HTR-8/SVneo (cell line): ENCODE data around the gene HP1BP3.

Experiments
- DNase-seq: peaks from one replicate; pipeline ENCODE4 v3.0.0; 2011; ENCODE audit warnings: low spot score, mixed read lengths; ENCODE audit not compliant: insufficient read length
- FAIRE-seq: peaks from 2 replicates; lab custom pipeline; 2011; peaks lifted over from hg19 to GRCh38; lab: Jason Lieb, UNC

The HP1BP3 gene

GRCh38 chr1:20771780-20772179 is 15.3 kb downstream of the HP1BP3 start:
- FAIRE-seq (no peak), DNase-seq (no peak)

- FAIRE-seq (no peak), DNase-seq (no peak)
Observed at GRCh38 chr1:20770314-20771087, 16.6 kb downstream of the HP1BP3 start.

- DNase-seq (no peak), FAIRE-seq (no peak)
Observed at GRCh38 chr1:20767271-20767670, 19.8 kb downstream of the HP1BP3 start.

- FAIRE-seq, result no peak
- no peak for DNase-seq
Observed at GRCh38 chr1:20763417-20763816, 23.7 kb downstream of the HP1BP3 start.

- DNase-seq (no peak), FAIRE-seq (no peak)
Observed at GRCh38 chr1:20760322-20760721, 26.8 kb downstream of the HP1BP3 start.

- FAIRE-seq (no peak), DNase-seq (no peak)
Observed at GRCh38 chr1:20753589-20753988, 33.5 kb downstream of the HP1BP3 start.

- FAIRE-seq, result no peak
- DNase-seq, result no peak
Observed at GRCh38 chr1:20751462-20751990, 35.6 kb downstream of the HP1BP3 start.

- DNase-seq, result no peak
- FAIRE-seq, result no peak
Observed at GRCh38 chr1:20742671-20743070, 44.4 kb downstream of the HP1BP3 start.

GRCh38 chr1:20740781-20741180 is 46.3 kb downstream of the HP1BP3 start:
- no peak for FAIRE-seq
- no peak for DNase-seq

- no peak for FAIRE-seq
Observed at GRCh38 chr1:20739225-20739624, 47.9 kb downstream of the HP1BP3 start.

GRCh38 chr1:20735581-20736111 is 51.5 kb downstream of the HP1BP3 start:
- FAIRE-seq, result no peak
- no peak for DNase-seq

More at GRCh38 chr1:20739225-20739624, 47.9 kb downstream of the HP1BP3 start:
- no peak for DNase-seq

- no peak for FAIRE-seq
Observed at GRCh38 chr1:20733360-20733975, 53.6 kb downstream of the HP1BP3 start.

GRCh38 chr1:20732588-20733359 is 54.3 kb downstream of the HP1BP3 start, which contains the start of gene SH2D5:
Gene SH2D5 (minus strand): TSS chr1:20732703. CDS start chr1:20728044, 4,659 bp downstream.
- peak; percentile 55 for FAIRE-seq
- peak; percentile 83 for DNase-seq

More at GRCh38 chr1:20733360-20733975, 53.6 kb downstream of the HP1BP3 start:
- no peak for DNase-seq

GRCh38 chr1:20732071-20732587 is 55.0 kb downstream of the HP1BP3 start:
- FAIRE-seq (peak; percentile 69), DNase-seq (peak; percentile 72)

- peak; percentile 13 for FAIRE-seq
- no peak for DNase-seq
Observed at GRCh38 chr1:20731057-20731991, 55.8 kb downstream of the HP1BP3 start.

GRCh38 chr1:20730690-20731056 is 56.4 kb downstream of the HP1BP3 start:
- FAIRE-seq, result no peak

GRCh38 chr1:20729990-20730689 is 57.0 kb downstream of the HP1BP3 start:
- FAIRE-seq (no peak), DNase-seq (no peak)

More at GRCh38 chr1:20730690-20731056, 56.4 kb downstream of the HP1BP3 start:
- no peak for DNase-seq

GRCh38 chr1:20729155-20729931 is 57.8 kb downstream of the HP1BP3 start:
- FAIRE-seq (no peak), DNase-seq (no peak)
